ENCODE measurements around the gene ABCC3.

DNA sequence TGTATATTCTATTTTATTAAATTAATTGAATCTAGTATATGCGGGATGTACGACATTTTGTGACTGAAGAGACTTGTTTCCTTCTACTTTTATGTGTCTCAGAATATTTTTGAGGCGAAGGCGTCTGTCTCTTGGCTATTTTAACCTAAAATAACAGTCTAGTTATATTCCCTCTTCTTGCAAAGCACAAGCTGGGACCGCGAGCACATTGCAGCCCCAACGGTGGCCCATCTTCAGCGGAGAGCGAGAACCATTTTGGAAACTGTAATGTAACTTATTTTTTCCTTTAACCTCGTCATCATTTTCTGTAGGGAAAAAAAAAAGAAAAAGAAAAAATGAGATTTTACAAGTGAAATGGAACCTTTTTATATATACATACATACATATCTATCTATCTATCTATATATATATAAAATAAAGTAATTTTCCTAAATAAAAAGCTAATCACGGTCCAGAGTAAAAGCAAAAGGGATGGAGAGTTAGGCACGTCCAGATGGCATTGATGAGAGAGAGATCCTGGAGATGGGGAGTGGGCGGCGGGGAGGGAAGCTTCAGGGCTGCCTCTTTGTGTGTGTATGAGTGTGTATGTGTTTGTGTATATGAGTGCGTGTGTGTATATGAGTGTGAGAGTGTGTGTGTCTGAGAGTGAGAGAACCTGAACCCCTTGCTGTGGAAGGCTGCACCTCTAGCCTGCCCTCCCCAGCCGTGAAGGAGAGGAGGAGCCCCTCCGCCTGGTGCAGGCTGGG, 7.5 kb upstream of the ABCC3 start:
- TF ChIP-seq, protein P1, sequence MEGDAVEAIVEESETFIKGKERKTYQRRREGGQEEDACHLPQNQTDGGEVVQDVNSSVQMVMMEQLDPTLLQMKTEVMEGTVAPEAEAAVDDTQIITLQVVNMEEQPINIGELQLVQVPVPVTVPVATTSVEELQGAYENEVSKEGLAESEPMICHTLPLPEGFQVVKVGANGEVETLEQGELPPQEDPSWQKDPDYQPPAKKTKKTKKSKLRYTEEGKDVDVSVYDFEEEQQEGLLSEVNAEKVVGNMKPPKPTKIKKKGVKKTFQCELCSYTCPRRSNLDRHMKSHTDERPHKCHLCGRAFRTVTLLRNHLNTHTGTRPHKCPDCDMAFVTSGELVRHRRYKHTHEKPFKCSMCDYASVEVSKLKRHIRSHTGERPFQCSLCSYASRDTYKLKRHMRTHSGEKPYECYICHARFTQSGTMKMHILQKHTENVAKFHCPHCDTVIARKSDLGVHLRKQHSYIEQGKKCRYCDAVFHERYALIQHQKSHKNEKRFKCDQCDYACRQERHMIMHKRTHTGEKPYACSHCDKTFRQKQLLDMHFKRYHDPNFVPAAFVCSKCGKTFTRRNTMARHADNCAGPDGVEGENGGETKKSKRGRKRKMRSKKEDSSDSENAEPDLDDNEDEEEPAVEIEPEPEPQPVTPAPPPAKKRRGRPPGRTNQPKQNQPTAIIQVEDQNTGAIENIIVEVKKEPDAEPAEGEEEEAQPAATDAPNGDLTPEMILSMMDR (IDR thresholded peaks at IDR 0.05; ENCODE audit: low read depth, low read length, poor library complexity, severe bottlenecking) = no peak
- TF ChIP-seq EZH2phosphoT487 (IDR thresholded peaks at IDR 0.05; ENCODE audit: borderline replicate concordance, low read length) = no peak

Measured in DOHH2 (cell line).